ENCODE data around the gene SLX9. TPM values are rescaled to one million over a fixed set of nuclear protein-coding genes. Genes with fewer than 3 reads are reported as not detected.

The SLX9 gene
- total RNA-seq, 1 experiment from 2014 or later = 58.7 TPM

- intact Hi-C loops (cut with micrococcal nuclease) = no loop called here
- ChIA-PET CTCF (interaction anchor here (0.9 to 18.5 kb wide), 3 partner anchors 9 to 180 kb away, joined by 3 to 302 read pairs (median 7); no protein-coding TSS in a partner anchor), POLR2A (interaction anchor here (1.0 kb wide), 1 partner anchor 166 kb away, joined by 3 read pairs; no protein-coding TSS in a partner anchor)
- BruUV-seq (replicated peaks) = no TSS peak
- Mint-ChIP-seq H3K27me3 (ENCODE audit: insufficient read depth, unreplicated experiment) (no peaks in the 10 kb centered on the region), H3K27ac (ENCODE audit: low read depth, unreplicated experiment) (no peak overlapping the region), H3K9me3 (ENCODE audit: unreplicated experiment) (no peaks in the 10 kb centered on the region), H3K4me3 (ENCODE audit: unreplicated experiment) (no peak overlapping the region), H3K4me1 (ENCODE audit: insufficient read depth, unreplicated experiment) (peaks cover 12% of the 10 kb centered on the region), H3K36me3 (ENCODE audit: insufficient read depth, unreplicated experiment) (peaks cover 66% of the 10 kb centered on the region)
- no peak for DNase-seq (ENCODE audit: unreplicated experiment)
- no peak for TF ChIP-seq CTCF (IDR thresholded peaks at IDR 0.05; ENCODE audit: unreplicated experiment)
These were observed 18.8 kb downstream of the SLX9 start for GRCh38 chr21:44958471-44959191.

GRCh38 chr21:44959376-44960091 is 19.7 kb downstream of the SLX9 start:
- Mint-ChIP-seq H3K27me3 (ENCODE audit: insufficient read depth, unreplicated experiment) (no peaks in the 10 kb centered on the region), H3K36me3 (ENCODE audit: insufficient read depth, unreplicated experiment) (peaks cover 74% of the 10 kb centered on the region), H3K9me3 (ENCODE audit: unreplicated experiment) (no peaks in the 10 kb centered on the region), H3K4me3 (ENCODE audit: unreplicated experiment) (no peak overlapping the region), H3K27ac (ENCODE audit: low read depth, unreplicated experiment) (no peak overlapping the region), H3K4me1 (ENCODE audit: insufficient read depth, unreplicated experiment) (peaks cover 12% of the 10 kb centered on the region)
- no peak for TF ChIP-seq CTCF (IDR thresholded peaks at IDR 0.05; ENCODE audit: unreplicated experiment)
- no peak for DNase-seq (ENCODE audit: unreplicated experiment)
- POLR2A ChIA-PET = interaction anchor here (1.0 kb wide), 1 partner anchor 165 kb away, joined by 3 read pairs; no protein-coding TSS in a partner anchor
- no TSS peak for BruUV-seq (replicated peaks)
- intact Hi-C loops (cut with micrococcal nuclease) = no loop called here
- CTCF ChIA-PET = interaction anchor here (0.8 to 18.5 kb wide), 3 partner anchors 10 to 179 kb away, joined by 3 to 302 read pairs (median 3); no protein-coding TSS in a partner anchor

- intact Hi-C loops (cut with micrococcal nuclease) = no loop called here
- BruUV-seq (replicated peaks) = no TSS peak
- Mint-ChIP-seq H3K4me3 (ENCODE audit: unreplicated experiment) (no peak overlapping the region), H3K36me3 (ENCODE audit: insufficient read depth, unreplicated experiment) (peaks cover 65% of the 10 kb centered on the region), H3K9me3 (ENCODE audit: unreplicated experiment) (no peaks in the 10 kb centered on the region), H3K27ac (ENCODE audit: low read depth, unreplicated experiment) (peak overlapping the region; percentile 42), H3K4me1 (ENCODE audit: insufficient read depth, unreplicated experiment) (peaks cover 12% of the 10 kb centered on the region), H3K27me3 (ENCODE audit: insufficient read depth, unreplicated experiment) (no peaks in the 10 kb centered on the region)
- no peak for TF ChIP-seq CTCF (IDR thresholded peaks at IDR 0.05; ENCODE audit: unreplicated experiment)
- ChIA-PET CTCF (interaction anchor here (0.8 to 3.7 kb wide), 2 partner anchors 10 to 11 kb away, joined by 3 to 25 read pairs; no protein-coding TSS in a partner anchor), POLR2A (interaction anchor here (0.7 kb wide), 1 partner anchor 20 kb away, joined by 3 read pairs; no protein-coding TSS in a partner anchor)
- no peak for DNase-seq (ENCODE audit: unreplicated experiment)
These were observed 20.6 kb downstream of the SLX9 start for GRCh38 chr21:44960141-44961092.

All from MCF 10A (cell line).